ENCODE measurements around the gene BRINP1. TPM values are rescaled to one million over a fixed set of nuclear protein-coding genes. Genes with fewer than 3 reads are reported as not detected.

The BRINP1 gene
- total RNA-seq, 1 donor from 2014 or later, result 0.07 TPM

GRCh38 chr9:119280740-119281485 is 88.3 kb downstream of the BRINP1 start:
- H3K27me3 Mint-ChIP-seq (ENCODE audit: low read depth), result peaks cover 20% of the 10 kb centered on the region

GRCh38 chr9:119278171-119278570 is 91.1 kb downstream of the BRINP1 start:
- Mint-ChIP-seq H3K4me3 (ENCODE audit: unreplicated experiment) (no peak overlapping the region), H3K27me3 (ENCODE audit: low read depth) (peaks cover 11% of the 10 kb centered on the region), H3K9me3 (ENCODE audit: low read depth) (no peaks in the 10 kb centered on the region), H3K36me3 (ENCODE audit: low read depth) (no peaks in the 10 kb centered on the region), H3K4me1 (ENCODE audit: low read depth) (no peaks in the 10 kb centered on the region), H3K27ac (ENCODE audit: unreplicated experiment) (no peak overlapping the region)
- no peak for DNase-seq (ENCODE audit: low spot score)
- no peak for TF ChIP-seq CTCF (IDR thresholded peaks at IDR 0.05)

More at GRCh38 chr9:119280740-119281485, 88.3 kb downstream of the BRINP1 start:
- H3K36me3 Mint-ChIP-seq (ENCODE audit: low read depth), result no peaks in the 10 kb centered on the region
- H3K4me1 Mint-ChIP-seq (ENCODE audit: low read depth), result no peaks in the 10 kb centered on the region
- no peaks in the 10 kb centered on the region for H3K9me3 Mint-ChIP-seq (ENCODE audit: low read depth)
- DNase-seq (ENCODE audit: low spot score), result no peak
- H3K27ac Mint-ChIP-seq (ENCODE audit: unreplicated experiment), result no peak overlapping the region
- no peak overlapping the region for H3K4me3 Mint-ChIP-seq (ENCODE audit: unreplicated experiment)
- TF ChIP-seq CTCF (IDR thresholded peaks at IDR 0.05), result no peak

GRCh38 chr9:119273984-119274665 is 95.1 kb downstream of the BRINP1 start:
- no peaks in the 10 kb centered on the region for H3K27me3 Mint-ChIP-seq (ENCODE audit: low read depth)
- no peaks in the 10 kb centered on the region for H3K9me3 Mint-ChIP-seq (ENCODE audit: low read depth)
- DNase-seq (ENCODE audit: low spot score), result no peak

GRCh38 chr9:119273325-119273904 is 95.8 kb downstream of the BRINP1 start:
- no peak for TF ChIP-seq CTCF (IDR thresholded peaks at IDR 0.05)
- no peak for DNase-seq (ENCODE audit: low spot score)
- Mint-ChIP-seq H3K36me3 (ENCODE audit: low read depth) (no peaks in the 10 kb centered on the region), H3K27me3 (ENCODE audit: low read depth) (no peaks in the 10 kb centered on the region), H3K27ac (ENCODE audit: unreplicated experiment) (no peak overlapping the region), H3K4me3 (ENCODE audit: unreplicated experiment) (no peak overlapping the region), H3K9me3 (ENCODE audit: low read depth) (no peaks in the 10 kb centered on the region), H3K4me1 (ENCODE audit: low read depth) (no peaks in the 10 kb centered on the region)

More at GRCh38 chr9:119273984-119274665, 95.1 kb downstream of the BRINP1 start:
- no peaks in the 10 kb centered on the region for H3K36me3 Mint-ChIP-seq (ENCODE audit: low read depth)
- TF ChIP-seq CTCF (IDR thresholded peaks at IDR 0.05), result no peak
- H3K4me1 Mint-ChIP-seq (ENCODE audit: low read depth), result no peaks in the 10 kb centered on the region
- no peak overlapping the region for H3K4me3 Mint-ChIP-seq (ENCODE audit: unreplicated experiment)
- no peak overlapping the region for H3K27ac Mint-ChIP-seq (ENCODE audit: unreplicated experiment)

GRCh38 chr9:119272500-119273211 is 96.6 kb downstream of the BRINP1 start:
- no peaks in the 10 kb centered on the region for H3K4me1 Mint-ChIP-seq (ENCODE audit: low read depth)
- no peak for TF ChIP-seq CTCF (IDR thresholded peaks at IDR 0.05)
- DNase-seq (ENCODE audit: low spot score), result no peak
- no peaks in the 10 kb centered on the region for H3K36me3 Mint-ChIP-seq (ENCODE audit: low read depth)
- H3K9me3 Mint-ChIP-seq (ENCODE audit: low read depth), result no peaks in the 10 kb centered on the region
- no peak overlapping the region for H3K4me3 Mint-ChIP-seq (ENCODE audit: unreplicated experiment)
- no peak overlapping the region for H3K27ac Mint-ChIP-seq (ENCODE audit: unreplicated experiment)
- no peaks in the 10 kb centered on the region for H3K27me3 Mint-ChIP-seq (ENCODE audit: low read depth)
